ENCODE measurements around the gene OIP5. TPM values are rescaled to one million over a fixed set of nuclear protein-coding genes. Genes with fewer than 3 reads are reported as not detected.

OIP5 gene
- total and polyA plus RNA-seq, 9 of the 15 experiments (the other 6 are each of a cell fraction or from before 2014, with no cell fraction given) = 8.3 to 54.8 (median 35.3) TPM

DNA sequence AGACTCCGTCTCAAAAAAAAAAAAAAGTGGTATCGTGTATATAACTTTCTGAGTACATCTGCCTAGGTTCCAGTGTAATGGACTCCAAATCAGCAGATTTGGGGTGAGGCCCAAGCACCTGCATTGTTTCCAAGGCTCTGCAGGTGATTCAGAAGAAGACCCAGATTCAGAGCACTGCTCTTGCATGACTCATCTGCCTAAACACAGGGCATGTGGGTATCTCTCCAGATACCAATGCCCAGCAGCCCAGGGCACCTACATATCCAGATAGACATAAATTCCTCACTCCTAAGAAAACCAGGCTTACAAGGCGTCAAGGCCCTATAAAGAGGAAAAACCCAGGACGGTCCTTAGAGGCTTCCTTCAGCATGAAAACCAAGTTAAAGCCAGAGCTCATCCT, 45.6 kb upstream of the OIP5 start:
- no peak overlapping the region for H3K4me2 ChIP-seq (ENCODE audit: insufficient read depth, low read length)
- H3K36me3 ChIP-seq (ENCODE audit: control insufficient read depth, insufficient read depth, low read length) = peaks cover 72% of the 10 kb centered on the region
- H3K9me1 ChIP-seq (ENCODE audit: control insufficient read depth, insufficient read depth, low read length) = no peaks in the 10 kb centered on the region
- no peak overlapping the region for H3K9ac ChIP-seq (ENCODE audit: insufficient read depth in 1 of 2, low read depth in 2 of 2, low read length in 2 of 2)
- 95% methylated on average over 3 of the region's 4 CpGs for WGBS (ENCODE audit: insufficient coverage, low coverage, missing lambda C conversion rate)
- no peaks in the 10 kb centered on the region for H3K79me2 ChIP-seq (ENCODE audit: control insufficient read depth, insufficient read depth, low read length)
- FAIRE-seq = no peak
- no peaks in the 10 kb centered on the region for H3K4me1 ChIP-seq (replicated peaks in 1 of 2; ENCODE audit: control insufficient read depth in 2 of 2, insufficient read depth in 2 of 2, low read length in 2 of 2)
- H3K27ac ChIP-seq (ENCODE audit: extremely low read depth, low read depth, low read length) = no peak overlapping the region
- no peaks in the 10 kb centered on the region for H3K27me3 ChIP-seq (ENCODE audit: control insufficient read depth in 2 of 2, insufficient read depth in 2 of 2, low read length in 2 of 2)
- H2AFZ ChIP-seq (ENCODE audit: low read depth, low read length) = no peak overlapping the region
- no peaks in the 10 kb centered on the region for H4K20me1 ChIP-seq (replicated peaks; ENCODE audit: control insufficient read depth, insufficient read depth, low read length)
- ATAC-seq = no peak; the same call in 2 of the 3 replicates
- ChIA-PET POLR2A (interaction anchor here (0.6 to 1.7 kb wide), 2 partner anchors 14 to 999 kb away, joined by 3 to 6 read pairs; no protein-coding TSS in a partner anchor), CTCF (ENCODE audit: low intra/inter-chr PET ratio) (no interaction called here)
- in situ Hi-C loops (cut with MboI) = no loop called here
- H3K4me3 ChIP-seq = no peak overlapping the region
- no peak for DNase-seq (ENCODE audit: extremely low read depth in 1 of 4, low spot score in 3 of 4)
- intact Hi-C loops (cut with micrococcal nuclease) = no loop called here
- BruUV-seq (replicated peaks) = no TSS peak
- H3K9me3 ChIP-seq (replicated peaks; ENCODE audit: control insufficient read depth, insufficient read depth, low read depth, low read length) = no peaks in the 10 kb centered on the region
- no peak for TF ChIP-seq USF2 (CRISPR knock-in tag; IDR thresholded peaks at IDR 0.05)
- no peak for TF ChIP-seq NR1H2 (CRISPR knock-in tag; IDR thresholded peaks at IDR 0.05)
- no peak for TF ChIP-seq DMBX1 (CRISPR knock-in tag; IDR thresholded peaks at IDR 0.05; ENCODE audit: borderline replicate concordance)
- no peak for TF ChIP-seq ZFP1 (CRISPR knock-in tag; IDR thresholded peaks at IDR 0.05)
- no peak for TF ChIP-seq ZNF23 (CRISPR knock-in tag; IDR thresholded peaks at IDR 0.05)
- TF ChIP-seq CBFB (CRISPR knock-in tag; IDR thresholded peaks at IDR 0.05) = no peak
- TF ChIP-seq TCF3 (CRISPR knock-in tag; IDR thresholded peaks at IDR 0.05) = no peak
- no peak for TF ChIP-seq MAFF (IDR thresholded peaks at IDR 0.05; ENCODE audit: low read length)
- TF ChIP-seq, protein P1, sequence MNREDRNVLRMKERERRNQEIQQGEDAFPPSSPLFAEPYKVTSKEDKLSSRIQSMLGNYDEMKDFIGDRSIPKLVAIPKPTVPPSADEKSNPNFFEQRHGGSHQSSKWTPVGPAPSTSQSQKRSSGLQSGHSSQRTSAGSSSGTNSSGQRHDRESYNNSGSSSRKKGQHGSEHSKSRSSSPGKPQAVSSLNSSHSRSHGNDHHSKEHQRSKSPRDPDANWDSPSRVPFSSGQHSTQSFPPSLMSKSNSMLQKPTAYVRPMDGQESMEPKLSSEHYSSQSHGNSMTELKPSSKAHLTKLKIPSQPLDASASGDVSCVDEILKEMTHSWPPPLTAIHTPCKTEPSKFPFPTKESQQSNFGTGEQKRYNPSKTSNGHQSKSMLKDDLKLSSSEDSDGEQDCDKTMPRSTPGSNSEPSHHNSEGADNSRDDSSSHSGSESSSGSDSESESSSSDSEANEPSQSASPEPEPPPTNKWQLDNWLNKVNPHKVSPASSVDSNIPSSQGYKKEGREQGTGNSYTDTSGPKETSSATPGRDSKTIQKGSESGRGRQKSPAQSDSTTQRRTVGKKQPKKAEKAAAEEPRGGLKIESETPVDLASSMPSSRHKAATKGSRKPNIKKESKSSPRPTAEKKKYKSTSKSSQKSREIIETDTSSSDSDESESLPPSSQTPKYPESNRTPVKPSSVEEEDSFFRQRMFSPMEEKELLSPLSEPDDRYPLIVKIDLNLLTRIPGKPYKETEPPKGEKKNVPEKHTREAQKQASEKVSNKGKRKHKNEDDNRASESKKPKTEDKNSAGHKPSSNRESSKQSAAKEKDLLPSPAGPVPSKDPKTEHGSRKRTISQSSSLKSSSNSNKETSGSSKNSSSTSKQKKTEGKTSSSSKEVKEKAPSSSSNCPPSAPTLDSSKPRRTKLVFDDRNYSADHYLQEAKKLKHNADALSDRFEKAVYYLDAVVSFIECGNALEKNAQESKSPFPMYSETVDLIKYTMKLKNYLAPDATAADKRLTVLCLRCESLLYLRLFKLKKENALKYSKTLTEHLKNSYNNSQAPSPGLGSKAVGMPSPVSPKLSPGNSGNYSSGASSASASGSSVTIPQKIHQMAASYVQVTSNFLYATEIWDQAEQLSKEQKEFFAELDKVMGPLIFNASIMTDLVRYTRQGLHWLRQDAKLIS (CRISPR knock-in tag; IDR thresholded peaks at IDR 0.05) = no peak
- no peak for TF ChIP-seq ZNF165 (CRISPR knock-in tag; IDR thresholded peaks at IDR 0.05; ENCODE audit: borderline replicate concordance)
- no peak for TF ChIP-seq CUX1 (CRISPR knock-in tag; IDR thresholded peaks at IDR 0.05)
- TF ChIP-seq BDP1 (IDR thresholded peaks at IDR 0.05; ENCODE audit: insufficient read depth, insufficient read length) = no peak

All from K562 (cell line).